ENCODE results near the gene VTI1A. TPM values are rescaled to one million over a fixed set of nuclear protein-coding genes. Genes with fewer than 3 reads are reported as not detected.

VTI1A gene
- total RNA-seq, 1 donor from 2014 or later: 34.2 TPM

DNA sequence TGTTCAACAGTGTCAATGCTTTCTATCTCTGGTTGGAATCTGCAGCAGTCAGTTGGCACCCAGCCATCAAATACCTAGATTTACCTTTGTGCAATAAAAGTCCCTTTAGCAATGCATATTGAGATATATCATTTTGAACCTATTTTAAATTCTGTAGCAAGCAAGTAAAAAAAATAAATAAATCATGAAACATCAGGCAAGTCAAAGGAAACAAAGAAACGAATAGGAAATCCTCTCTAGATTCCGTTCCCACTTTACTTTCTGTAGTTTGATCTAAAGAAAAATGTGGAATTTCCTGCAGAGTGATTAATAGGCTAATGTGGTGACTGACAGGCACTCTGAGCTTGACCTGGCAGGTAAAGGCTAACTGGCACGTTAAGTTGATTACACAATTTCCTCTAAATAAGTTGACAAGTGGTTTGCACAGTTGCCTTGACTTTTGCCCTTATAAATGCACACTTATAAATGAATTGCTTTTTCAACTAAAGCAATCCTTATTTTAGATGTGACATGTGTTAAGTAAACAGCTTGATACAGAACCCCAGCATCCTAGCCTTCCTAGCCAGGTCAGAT is 294.9 kb downstream of the VTI1A start:
- Mint-ChIP-seq H3K4me1 (peaks cover 53% of the 10 kb centered on the region), H3K4me3 (no peak overlapping the region), H3K9me3 (no peaks in the 10 kb centered on the region), H3K27ac (ENCODE audit: unreplicated experiment) (no peak overlapping the region), H3K36me3 (ENCODE audit: low read depth) (peaks cover 3% of the 10 kb centered on the region), H3K27me3 (ENCODE audit: low read depth) (no peaks in the 10 kb centered on the region)
- no peak for DNase-seq (ENCODE audit: low read depth, low spot score)
- TF ChIP-seq, protein P1, sequence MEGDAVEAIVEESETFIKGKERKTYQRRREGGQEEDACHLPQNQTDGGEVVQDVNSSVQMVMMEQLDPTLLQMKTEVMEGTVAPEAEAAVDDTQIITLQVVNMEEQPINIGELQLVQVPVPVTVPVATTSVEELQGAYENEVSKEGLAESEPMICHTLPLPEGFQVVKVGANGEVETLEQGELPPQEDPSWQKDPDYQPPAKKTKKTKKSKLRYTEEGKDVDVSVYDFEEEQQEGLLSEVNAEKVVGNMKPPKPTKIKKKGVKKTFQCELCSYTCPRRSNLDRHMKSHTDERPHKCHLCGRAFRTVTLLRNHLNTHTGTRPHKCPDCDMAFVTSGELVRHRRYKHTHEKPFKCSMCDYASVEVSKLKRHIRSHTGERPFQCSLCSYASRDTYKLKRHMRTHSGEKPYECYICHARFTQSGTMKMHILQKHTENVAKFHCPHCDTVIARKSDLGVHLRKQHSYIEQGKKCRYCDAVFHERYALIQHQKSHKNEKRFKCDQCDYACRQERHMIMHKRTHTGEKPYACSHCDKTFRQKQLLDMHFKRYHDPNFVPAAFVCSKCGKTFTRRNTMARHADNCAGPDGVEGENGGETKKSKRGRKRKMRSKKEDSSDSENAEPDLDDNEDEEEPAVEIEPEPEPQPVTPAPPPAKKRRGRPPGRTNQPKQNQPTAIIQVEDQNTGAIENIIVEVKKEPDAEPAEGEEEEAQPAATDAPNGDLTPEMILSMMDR (conservative IDR thresholded peaks at IDR 0.05): no peak

DNA sequence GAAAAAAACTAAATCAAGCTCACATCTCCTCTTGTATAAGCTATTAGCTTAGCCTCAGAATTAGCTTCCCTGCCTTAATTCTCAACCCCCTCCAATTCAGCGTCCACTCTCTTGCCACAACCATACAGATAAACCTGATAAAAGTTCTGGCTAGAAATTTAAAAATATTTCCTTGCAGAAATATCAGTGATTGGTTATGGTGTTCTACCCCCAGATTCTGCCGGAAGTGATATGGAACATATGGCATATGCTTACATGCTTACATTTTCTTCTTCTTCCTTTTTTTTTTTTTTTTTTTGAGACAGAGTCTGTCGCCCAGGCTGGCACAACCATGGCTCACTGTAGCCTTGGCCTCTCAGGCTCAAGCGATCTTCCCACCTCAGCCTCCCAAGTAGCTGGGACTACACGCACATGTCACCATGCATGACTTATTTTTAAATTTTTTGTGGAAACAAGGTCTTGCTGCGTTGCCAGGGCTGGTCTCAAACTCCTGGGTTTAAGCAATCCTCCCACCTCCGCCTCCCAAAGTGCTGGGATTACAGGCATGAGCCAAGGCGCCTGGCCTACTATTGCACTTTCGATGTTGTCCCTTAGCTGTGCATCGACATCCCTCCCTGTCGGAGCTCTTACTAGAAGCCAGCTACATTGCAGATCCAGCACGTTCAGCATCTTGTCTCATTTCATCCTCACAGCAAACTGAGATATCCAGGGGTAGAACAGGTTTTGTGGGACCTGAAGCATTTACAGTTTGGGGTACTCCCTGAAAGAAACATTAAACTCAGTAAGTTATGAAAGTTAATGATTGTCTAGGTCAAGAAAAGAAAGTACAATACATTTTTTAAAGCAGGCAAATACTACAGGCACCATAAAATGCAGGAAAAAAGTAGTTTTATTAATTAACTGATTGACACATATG is 297.4 kb downstream of the VTI1A start:
- Mint-ChIP-seq H3K27ac (ENCODE audit: unreplicated experiment) (no peak overlapping the region), H3K4me1 (peaks cover 32% of the 10 kb centered on the region), H3K4me3 (peak overlapping the region; percentile 20), H3K27me3 (ENCODE audit: low read depth) (no peaks in the 10 kb centered on the region), H3K36me3 (ENCODE audit: low read depth) (no peaks in the 10 kb centered on the region), H3K9me3 (no peaks in the 10 kb centered on the region)
- TF ChIP-seq, protein P1 (conservative IDR thresholded peaks at IDR 0.05): no peak
- no peak for DNase-seq (ENCODE audit: low read depth, low spot score)

DNA sequence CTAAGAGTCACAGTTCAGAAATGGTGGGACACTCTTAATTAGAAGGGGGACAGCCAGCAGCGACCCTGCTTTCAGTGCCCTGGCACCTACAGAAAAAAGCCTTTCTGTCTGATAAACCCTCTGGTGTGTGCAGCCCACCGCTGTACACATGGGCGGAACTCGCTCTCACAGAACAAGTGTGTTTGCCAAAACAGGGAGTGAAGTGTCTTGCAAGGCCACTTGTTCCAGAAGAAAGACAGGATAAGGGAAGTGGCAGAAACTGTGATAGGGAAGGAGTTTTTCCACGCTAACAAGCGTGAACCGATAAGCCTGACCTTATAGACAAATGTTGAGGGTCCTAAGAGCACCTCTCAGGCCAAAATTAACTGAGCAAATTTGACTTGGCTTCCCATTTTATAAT is 299.3 kb downstream of the VTI1A start:
- DNase-seq (ENCODE audit: low read depth, low spot score): no peak
- Mint-ChIP-seq H3K4me3 (no peak overlapping the region), H3K27me3 (ENCODE audit: low read depth) (no peaks in the 10 kb centered on the region), H3K9me3 (no peaks in the 10 kb centered on the region), H3K36me3 (ENCODE audit: low read depth) (no peaks in the 10 kb centered on the region), H3K4me1 (peaks cover 28% of the 10 kb centered on the region), H3K27ac (ENCODE audit: unreplicated experiment) (no peak overlapping the region)
- TF ChIP-seq, protein P1 (conservative IDR thresholded peaks at IDR 0.05): no peak

- no peaks in the 10 kb centered on the region for H3K9me3 Mint-ChIP-seq
- H3K27me3 Mint-ChIP-seq (ENCODE audit: low read depth): no peaks in the 10 kb centered on the region
- H3K36me3 Mint-ChIP-seq (ENCODE audit: low read depth): peaks cover 2% of the 10 kb centered on the region
- peaks cover 18% of the 10 kb centered on the region for H3K4me1 Mint-ChIP-seq
- TF ChIP-seq, protein P1 (conservative IDR thresholded peaks at IDR 0.05): no peak
- no peak overlapping the region for H3K27ac Mint-ChIP-seq (ENCODE audit: unreplicated experiment)
- H3K4me3 Mint-ChIP-seq: no peak overlapping the region
- DNase-seq (ENCODE audit: low read depth, low spot score): no peak
These were observed 303.6 kb downstream of the VTI1A start for GRCh38 chr10:112750427-112751167.

GRCh38 chr10:112751651-112752050 is 304.6 kb downstream of the VTI1A start:
- no peaks in the 10 kb centered on the region for H3K9me3 Mint-ChIP-seq
- TF ChIP-seq, protein P1 (conservative IDR thresholded peaks at IDR 0.05): no peak
- no peak for DNase-seq (ENCODE audit: low read depth, low spot score)
- H3K27ac Mint-ChIP-seq (ENCODE audit: unreplicated experiment): no peak overlapping the region
- peaks cover 26% of the 10 kb centered on the region for H3K4me1 Mint-ChIP-seq
- peaks cover 2% of the 10 kb centered on the region for H3K36me3 Mint-ChIP-seq (ENCODE audit: low read depth)
- no peaks in the 10 kb centered on the region for H3K27me3 Mint-ChIP-seq (ENCODE audit: low read depth)
- no peak overlapping the region for H3K4me3 Mint-ChIP-seq

All from neural crest cell (in vitro differentiated cells).